GM23338 (cell line): ENCODE measurements around the gene POLR3K. TPM values are rescaled to one million over a fixed set of nuclear protein-coding genes. Genes with fewer than 3 reads are reported as not detected.

Experiments used
- ATAC-seq: fragments of 200-7000 bp; cut with Tn5 transposase; 3 replicates; pipeline ENCODE4 v1.9.1; 2020
- DNase-seq: peaks from one replicate; pipeline ENCODE4 v3.0.0-alpha.2; 2015; ENCODE audit warnings: low spot score
- H2AFZ ChIP-seq: fragments of 200-600 bp; sonication (generic); 2 replicates; pipeline ENCODE4 v1.8.0; 2016; ENCODE audit warnings: antibody characterized with exemption, mild to moderate bottlenecking, moderate library complexity
- H3F3A ChIP-seq: fragments of 200-600 bp; sonication (generic); replicated peaks from 2 replicates; pipeline ENCODE4 v1.8.0; 2017; ENCODE audit warnings: antibody characterized with exemption, mixed run types, low read depth
- H3K27ac ChIP-seq: fragments of 200-600 bp; sonication (generic); 2 replicates; pipeline ENCODE4 v1.6.1; 2016; ENCODE audit warnings: low read depth
- H3K27me3 ChIP-seq: fragments of 200-600 bp; sonication (generic); 2 replicates; pipeline ENCODE4 v1.8.0; 2016; ENCODE audit warnings: mild to moderate bottlenecking, mixed run types, moderate library complexity; ENCODE audit not compliant: insufficient read depth
- H3K36me3 ChIP-seq: fragments of 200-600 bp; sonication (generic); 2 replicates; pipeline ENCODE4 v1.8.0; 2016; ENCODE audit warnings: mild to moderate bottlenecking; ENCODE audit not compliant: insufficient read depth
- H3K4me1 ChIP-seq: fragments of 200-600 bp; sonication (generic); 2 replicates; pipeline ENCODE4 v1.8.0; 2016; ENCODE audit warnings: mild to moderate bottlenecking, moderate library complexity; ENCODE audit not compliant: insufficient read depth
- H3K4me2 ChIP-seq: fragments of 200-600 bp; sonication (generic); 2 replicates; pipeline ENCODE4 v1.7.1; 2017; ENCODE audit warnings: mixed run types
- H3K4me3 ChIP-seq: fragments of 200-600 bp; sonication (generic); 2 replicates; pipeline ENCODE4 v1.6.1; 2016; ENCODE audit warnings: mixed run types
- H3K79me2 ChIP-seq: fragments of 200-600 bp; sonication (generic); replicated peaks from 2 replicates; pipeline ENCODE4 v1.8.0; 2017; ENCODE audit warnings: mild to moderate bottlenecking; ENCODE audit not compliant: insufficient read depth
- H3K9me2 ChIP-seq: fragments of 200-600 bp; sonication (generic); 2 replicates; pipeline ENCODE4 v1.8.0; 2017; ENCODE audit not compliant: insufficient read depth
- H4K20me1 ChIP-seq: fragments of 200-600 bp; sonication (generic); replicated peaks from 2 replicates; pipeline ENCODE4 v1.8.0; 2017; ENCODE audit warnings: mild to moderate bottlenecking; ENCODE audit not compliant: insufficient read depth
- H3K27ac Mint-ChIP-seq: 2 replicates; pipeline ENCODE4 v1.8.0; 2020; ENCODE audit warnings: inconsistent platforms, mild to moderate bottlenecking, moderate library complexity, mixed read lengths
- H3K27me3 Mint-ChIP-seq: 3 replicates; pipeline ENCODE4 v1.8.0; 2022; ENCODE audit warnings: low read depth, mild to moderate bottlenecking, moderate library complexity, mixed read lengths, inconsistent platforms; ENCODE audit not compliant: insufficient read depth, poor library complexity
- H3K36me3 Mint-ChIP-seq: 3 replicates; pipeline ENCODE4 v1.8.0; 2021; ENCODE audit warnings: low read depth, mild to moderate bottlenecking, inconsistent platforms, moderate library complexity, mixed read lengths
- H3K4me1 Mint-ChIP-seq: 3 replicates; pipeline ENCODE4 v1.8.0; 2020; ENCODE audit warnings: mild to moderate bottlenecking, inconsistent platforms, mixed read lengths
- H3K4me3 Mint-ChIP-seq: 3 replicates; pipeline ENCODE4 v1.8.0; 2021; ENCODE audit warnings: moderate library complexity, mild to moderate bottlenecking, inconsistent platforms, mixed read lengths
- H3K9me3 Mint-ChIP-seq: 3 replicates; pipeline ENCODE4 v1.8.0; 2020; ENCODE audit warnings: moderate library complexity, mild to moderate bottlenecking, inconsistent platforms, mixed read lengths
- EZH2 ChIP-seq: fragments of 200-600 bp; sonication (generic); IDR thresholded peaks from one replicate; pipeline ENCODE4 v1.8.0; 2017; ENCODE audit warnings: antibody characterized with exemption, mild to moderate bottlenecking, low read depth; ENCODE audit not compliant: unreplicated experiment
- EZH2phosphoT487 ChIP-seq: fragments of 200-600 bp; sonication (generic); IDR thresholded peaks from one replicate; pipeline ENCODE4 v1.8.1; 2018; ENCODE audit warnings: antibody characterized with exemption; ENCODE audit not compliant: unreplicated experiment
- JUNB ChIP-seq: IDR thresholded peaks from one replicate; pipeline ENCODE4 v1.6.1; 2016; ENCODE audit warnings: antibody characterized with exemption; ENCODE audit not compliant: unreplicated experiment
- POLR2AphosphoS5 ChIP-seq: IDR thresholded peaks from 2 replicates; pipeline ENCODE4 v1.6.1; 2016; ENCODE audit warnings: antibody characterized with exemption, low read depth
- REST ChIP-seq: IDR thresholded peaks from one replicate; pipeline ENCODE4 v1.6.1; 2018; ENCODE audit warnings: antibody characterized with exemption; ENCODE audit not compliant: unreplicated experiment
- STAT1 ChIP-seq: IDR thresholded peaks from one replicate; pipeline ENCODE4 v1.6.1; 2016; ENCODE audit warnings: antibody characterized with exemption; ENCODE audit not compliant: unreplicated experiment
- ZNF114 ChIP-seq: fragments of 250-450 bp; sonication (Bioruptor Pico); IDR thresholded peaks from 2 replicates; pipeline ENCODE4 v1.5.0; 2020; ENCODE audit warnings: mild to moderate bottlenecking, moderate library complexity
- ZNF331 ChIP-seq: fragments of 250-450 bp; sonication (Bioruptor Pico); IDR thresholded peaks from 2 replicates; pipeline ENCODE4 v1.5.0; 2020; ENCODE audit warnings: low read depth, mild to moderate bottlenecking, moderate library complexity
- ZNF462 ChIP-seq: fragments of 250-450 bp; sonication (Bioruptor Pico); IDR thresholded peaks from 2 replicates; pipeline ENCODE4 v1.5.0; 2020; ENCODE audit warnings: mild to moderate bottlenecking, moderate library complexity
- polyA plus RNA-seq: library from polyadenylated mRNA; unstranded; fragments of >200 nt; fragmentation: Nextera tagmentation; extraction: Ambion mirVana; gene quantifications from 2 replicates; pipeline ENCODE4 v1.2.1, GENCODE V29; 2016
- total RNA-seq: library from RNA; depleted of rRNA; stranded (reverse); fragments of >200 nt; shearing (Covaris generic); gene quantifications from 2 replicates; pipeline ENCODE4 v1.2.3, GENCODE V29; 2014

The POLR3K gene
- total and polyA plus RNA-seq, 2 experiments from 2014 or later, result 17.8 to 58.5 TPM

GRCh38 chr16:86483-86952, 33.1 kb upstream of the POLR3K start (continued):
- TF ChIP-seq ZNF462 (CRISPR knock-in tag) (no peak), ZNF114 (no peak), ZNF331 (no peak), POLR2AphosphoS5 (no peak), STAT1 (no peak), REST (no peak)

- Histone ChIP-seq H3K27me3 (no peaks in the 10 kb centered on the region), H3F3A (no peaks in the 10 kb centered on the region), H3K9me2 (no peaks in the 10 kb centered on the region), H3K36me3 (no peaks in the 10 kb centered on the region), H3K4me1 (no peaks in the 10 kb centered on the region; the same call in 1 of the 2 replicates), H4K20me1 (no peaks in the 10 kb centered on the region; the same call in 1 of the 2 replicates), H3K4me2 (no peak overlapping the region), H3K79me2 (no peaks in the 10 kb centered on the region), H2AFZ (no peak overlapping the region), H3K4me3 (no peak overlapping the region), H3K27ac (no peak overlapping the region)
- Mint-ChIP-seq H3K4me3 (no peak overlapping the region), H3K4me1 (peaks cover 8% of the 10 kb centered on the region), H3K36me3 (peaks cover 24% of the 10 kb centered on the region), H3K27ac (no peak overlapping the region), H3K9me3 (no peaks in the 10 kb centered on the region), H3K27me3 (peaks cover 10% of the 10 kb centered on the region)
- DNase-seq, result no peak
- ATAC-seq, result no peak
- TF ChIP-seq ZNF331 (no peak), EZH2 (no peak), JUNB (no peak), EZH2phosphoT487 (no peak), REST (no peak)
These were observed 32.5 kb upstream of the POLR3K start for GRCh38 chr16:85865-86264.
